ENCODE results near the gene OSBPL6. TPM values are rescaled to one million over a fixed set of nuclear protein-coding genes. Genes with fewer than 3 reads are reported as not detected.

Gene OSBPL6
- total and polyA plus RNA-seq, 10 of the 15 experiments (the other 5 are each of a cell fraction or from before 2014, with no cell fraction given): 0.01 to 0.08 (median 0.03) TPM; not detected in 5

DNA sequence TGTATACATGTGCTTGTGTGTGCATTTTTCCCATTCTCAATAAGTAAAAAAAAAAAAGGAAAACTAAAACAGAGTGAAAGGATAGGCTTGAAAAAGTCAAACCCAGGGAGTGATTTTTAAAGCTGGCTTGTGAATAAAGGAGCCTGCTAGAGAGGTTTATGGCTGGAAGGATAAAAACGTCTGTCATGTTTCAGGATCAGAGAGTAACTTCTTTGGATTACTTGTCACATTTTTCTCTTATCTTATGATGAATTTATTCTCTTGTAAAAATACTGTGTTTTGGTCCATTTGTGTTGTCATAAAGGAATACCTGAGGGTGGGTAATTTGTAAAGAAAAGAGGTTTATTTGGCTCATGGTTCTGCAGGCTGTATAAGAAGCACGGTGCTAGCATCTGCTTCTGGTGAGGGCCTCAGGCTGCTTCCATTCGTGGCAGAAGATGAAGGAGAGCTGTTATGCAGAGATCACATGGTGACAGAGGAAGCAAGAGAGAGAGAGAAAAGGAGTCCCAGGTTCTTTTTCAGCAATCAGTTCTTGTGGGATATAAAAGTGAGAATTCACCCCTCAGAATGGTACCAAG is 89.1 kb downstream of the OSBPL6 start:
- CTCF ChIA-PET: interaction anchor here (1.3 to 3.2 kb wide), 2 partner anchors 10 to 172 kb away, joined by 4 to 10 read pairs; partner anchors contain the start of gene RBM45
- no peak overlapping the region for H3K9ac ChIP-seq (ENCODE audit: control insufficient read depth, insufficient read depth, low read length)
- no peaks in the 10 kb centered on the region for H3K79me2 ChIP-seq (ENCODE audit: control insufficient read depth, insufficient read depth, low read length)
- H3K4me3 ChIP-seq: no peak overlapping the region
- ATAC-seq (no peak), FAIRE-seq (no peak), DNase-seq (ENCODE audit: low read depth, low spot score) (no peak)
- no peak overlapping the region for H3K4me2 ChIP-seq (ENCODE audit: control insufficient read depth, insufficient read depth)
- WGBS (ENCODE audit: insufficient coverage, insufficient replicate concordance, low lambda C conversion rate, missing lambda C conversion rate): 26% methylated on average over 3 of the region's 3 CpGs
- H2AFZ ChIP-seq (ENCODE audit: control insufficient read depth, low read depth, low read length): no peak overlapping the region
- SMC1A ChIA-PET (ENCODE audit: uncharacterized antibody, unreplicated experiment): interaction anchor here (1.1 to 1.3 kb wide), 2 partner anchors 10 to 171 kb away, joined by 3 read pairs; partner anchors contain the start of gene RBM45
- H4K20me1 ChIP-seq (ENCODE audit: control insufficient read depth, insufficient read depth): no peaks in the 10 kb centered on the region
- no peak overlapping the region for H3K27ac ChIP-seq (ENCODE audit: control insufficient read depth, insufficient read depth)
- H3K4me1 ChIP-seq (ENCODE audit: control insufficient read depth, insufficient read depth, low read length): no peaks in the 10 kb centered on the region
- intact Hi-C loops (cut with micrococcal nuclease; ENCODE audit: unreplicated experiment): no loop called here
- no peak for TF ChIP-seq BACH1 (IDR thresholded peaks at IDR 0.05; ENCODE audit: borderline replicate concordance)
- no peak for TF ChIP-seq ZZZ3 (IDR thresholded peaks at IDR 0.05; ENCODE audit: control insufficient read depth, insufficient read length, low read depth)
- TF ChIP-seq IKZF2 (IDR thresholded peaks at IDR 0.05): no peak
- TF ChIP-seq MEF2B (IDR thresholded peaks at IDR 0.05; ENCODE audit: partially characterized antibody, poor library complexity, severe bottlenecking): no peak
- no peak for TF ChIP-seq SMAD1 (IDR thresholded peaks at IDR 0.05; ENCODE audit: low read depth, partially characterized antibody)
- TF ChIP-seq, protein P1, sequence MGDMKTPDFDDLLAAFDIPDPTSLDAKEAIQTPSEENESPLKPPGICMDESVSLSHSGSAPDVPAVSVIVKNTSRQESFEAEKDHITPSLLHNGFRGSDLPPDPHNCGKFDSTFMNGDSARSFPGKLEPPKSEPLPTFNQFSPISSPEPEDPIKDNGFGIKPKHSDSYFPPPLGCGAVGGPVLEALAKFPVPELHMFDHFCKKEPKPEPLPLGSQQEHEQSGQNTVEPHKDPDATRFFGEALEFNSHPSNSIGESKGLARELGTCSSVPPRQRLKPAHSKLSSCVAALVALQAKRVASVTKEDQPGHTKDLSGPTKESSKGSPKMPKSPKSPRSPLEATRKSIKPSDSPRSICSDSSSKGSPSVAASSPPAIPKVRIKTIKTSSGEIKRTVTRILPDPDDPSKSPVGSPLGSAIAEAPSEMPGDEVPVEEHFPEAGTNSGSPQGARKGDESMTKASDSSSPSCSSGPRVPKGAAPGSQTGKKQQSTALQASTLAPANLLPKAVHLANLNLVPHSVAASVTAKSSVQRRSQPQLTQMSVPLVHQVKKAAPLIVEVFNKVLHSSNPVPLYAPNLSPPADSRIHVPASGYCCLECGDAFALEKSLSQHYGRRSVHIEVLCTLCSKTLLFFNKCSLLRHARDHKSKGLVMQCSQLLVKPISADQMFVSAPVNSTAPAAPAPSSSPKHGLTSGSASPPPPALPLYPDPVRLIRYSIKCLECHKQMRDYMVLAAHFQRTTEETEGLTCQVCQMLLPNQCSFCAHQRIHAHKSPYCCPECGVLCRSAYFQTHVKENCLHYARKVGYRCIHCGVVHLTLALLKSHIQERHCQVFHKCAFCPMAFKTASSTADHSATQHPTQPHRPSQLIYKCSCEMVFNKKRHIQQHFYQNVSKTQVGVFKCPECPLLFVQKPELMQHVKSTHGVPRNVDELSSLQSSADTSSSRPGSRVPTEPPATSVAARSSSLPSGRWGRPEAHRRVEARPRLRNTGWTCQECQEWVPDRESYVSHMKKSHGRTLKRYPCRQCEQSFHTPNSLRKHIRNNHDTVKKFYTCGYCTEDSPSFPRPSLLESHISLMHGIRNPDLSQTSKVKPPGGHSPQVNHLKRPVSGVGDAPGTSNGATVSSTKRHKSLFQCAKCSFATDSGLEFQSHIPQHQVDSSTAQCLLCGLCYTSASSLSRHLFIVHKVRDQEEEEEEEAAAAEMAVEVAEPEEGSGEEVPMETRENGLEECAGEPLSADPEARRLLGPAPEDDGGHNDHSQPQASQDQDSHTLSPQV (IDR thresholded peaks at IDR 0.05): no peak
- TF ChIP-seq, protein P2, sequence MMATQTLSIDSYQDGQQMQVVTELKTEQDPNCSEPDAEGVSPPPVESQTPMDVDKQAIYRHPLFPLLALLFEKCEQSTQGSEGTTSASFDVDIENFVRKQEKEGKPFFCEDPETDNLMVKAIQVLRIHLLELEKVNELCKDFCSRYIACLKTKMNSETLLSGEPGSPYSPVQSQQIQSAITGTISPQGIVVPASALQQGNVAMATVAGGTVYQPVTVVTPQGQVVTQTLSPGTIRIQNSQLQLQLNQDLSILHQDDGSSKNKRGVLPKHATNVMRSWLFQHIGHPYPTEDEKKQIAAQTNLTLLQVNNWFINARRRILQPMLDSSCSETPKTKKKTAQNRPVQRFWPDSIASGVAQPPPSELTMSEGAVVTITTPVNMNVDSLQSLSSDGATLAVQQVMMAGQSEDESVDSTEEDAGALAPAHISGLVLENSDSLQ (IDR thresholded peaks at IDR 0.05): no peak
- TF ChIP-seq, protein P3, sequence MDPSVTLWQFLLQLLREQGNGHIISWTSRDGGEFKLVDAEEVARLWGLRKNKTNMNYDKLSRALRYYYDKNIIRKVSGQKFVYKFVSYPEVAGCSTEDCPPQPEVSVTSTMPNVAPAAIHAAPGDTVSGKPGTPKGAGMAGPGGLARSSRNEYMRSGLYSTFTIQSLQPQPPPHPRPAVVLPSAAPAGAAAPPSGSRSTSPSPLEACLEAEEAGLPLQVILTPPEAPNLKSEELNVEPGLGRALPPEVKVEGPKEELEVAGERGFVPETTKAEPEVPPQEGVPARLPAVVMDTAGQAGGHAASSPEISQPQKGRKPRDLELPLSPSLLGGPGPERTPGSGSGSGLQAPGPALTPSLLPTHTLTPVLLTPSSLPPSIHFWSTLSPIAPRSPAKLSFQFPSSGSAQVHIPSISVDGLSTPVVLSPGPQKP (IDR thresholded peaks at IDR 0.05; ENCODE audit: low read depth, low read length): no peak
- TF ChIP-seq TCF3 (IDR thresholded peaks at IDR 0.05; ENCODE audit: borderline replicate concordance, insufficient read depth, low read depth, low read length): no peak
- TF ChIP-seq MTA3 (IDR thresholded peaks at IDR 0.05; ENCODE audit: borderline replicate concordance, low read length): no peak
- TF ChIP-seq, protein P4, sequence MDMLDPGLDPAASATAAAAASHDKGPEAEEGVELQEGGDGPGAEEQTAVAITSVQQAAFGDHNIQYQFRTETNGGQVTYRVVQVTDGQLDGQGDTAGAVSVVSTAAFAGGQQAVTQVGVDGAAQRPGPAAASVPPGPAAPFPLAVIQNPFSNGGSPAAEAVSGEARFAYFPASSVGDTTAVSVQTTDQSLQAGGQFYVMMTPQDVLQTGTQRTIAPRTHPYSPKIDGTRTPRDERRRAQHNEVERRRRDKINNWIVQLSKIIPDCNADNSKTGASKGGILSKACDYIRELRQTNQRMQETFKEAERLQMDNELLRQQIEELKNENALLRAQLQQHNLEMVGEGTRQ (IDR thresholded peaks at IDR 0.05; ENCODE audit: borderline replicate concordance, low read depth, low read length): no peak
- TF ChIP-seq POU2F2 (IDR thresholded peaks at IDR 0.05; ENCODE audit: borderline replicate concordance, low read depth, low read length): no peak
- POLR2A ChIA-PET: no interaction called here
- in situ Hi-C loops (cut with MboI): loop anchor here (5.0 kb wide), 1 partner anchor 171 kb away; the partner anchor contains the start of gene RBM45
- RAD21 ChIA-PET (ENCODE audit: unreplicated experiment): no interaction called here
- H3K27me3 ChIP-seq (replicated peaks in 1 of 2; ENCODE audit: control insufficient read depth in 2 of 2, insufficient read depth in 2 of 2, low read length in 1 of 2): no peaks in the 10 kb centered on the region
- H3K9me3 ChIP-seq (replicated peaks; ENCODE audit: control insufficient read depth, insufficient read depth, low read length): no peaks in the 10 kb centered on the region
- no TSS peak for BruUV-seq (replicated peaks)
- no peaks in the 10 kb centered on the region for H3K36me3 ChIP-seq (ENCODE audit: control insufficient read depth in 2 of 2, insufficient read depth in 2 of 2, low read length in 1 of 2)
